ENCODE measurements around the gene MYO6. TPM values are rescaled to one million over a fixed set of nuclear protein-coding genes. Genes with fewer than 3 reads are reported as not detected.

The MYO6 gene
- total and polyA plus RNA-seq, 7 donors = 0.93 to 3.7 (median 2.4) TPM

DNA sequence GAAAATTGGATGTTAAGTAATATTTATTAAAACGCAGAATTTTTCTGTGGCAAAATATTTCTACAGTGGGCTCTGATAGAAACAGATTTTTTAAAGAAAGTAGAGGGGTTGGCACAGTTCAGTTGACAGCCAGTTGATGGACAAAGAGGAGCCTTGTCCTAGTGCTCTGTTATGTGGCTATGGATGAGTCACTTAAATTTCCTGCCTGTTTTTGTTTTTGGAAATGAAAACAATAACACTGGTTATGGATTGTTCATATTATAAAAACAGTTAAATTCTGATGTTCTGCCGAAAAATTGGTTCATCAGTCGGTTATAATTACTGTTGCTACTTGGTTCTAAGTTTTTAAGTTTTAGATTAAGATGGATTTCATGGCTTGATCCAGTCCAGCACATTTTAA lies 42.8 kb downstream of the MYO6 start:
- Histone ChIP-seq H3K27me3 (ENCODE audit: insufficient read depth in 3 of 3, low read length in 2 of 3) (no peaks in the 10 kb centered on the region), H3K9me3 (no peaks in the 10 kb centered on the region), H3K36me3 (ENCODE audit: insufficient read depth in 1 of 2, low read depth in 1 of 2) (no peaks in the 10 kb centered on the region), H3K4me3 (no peak overlapping the region), H3K4me1 (no peaks in the 10 kb centered on the region), H3K27ac (no peak overlapping the region)
- TF ChIP-seq, protein P1, sequence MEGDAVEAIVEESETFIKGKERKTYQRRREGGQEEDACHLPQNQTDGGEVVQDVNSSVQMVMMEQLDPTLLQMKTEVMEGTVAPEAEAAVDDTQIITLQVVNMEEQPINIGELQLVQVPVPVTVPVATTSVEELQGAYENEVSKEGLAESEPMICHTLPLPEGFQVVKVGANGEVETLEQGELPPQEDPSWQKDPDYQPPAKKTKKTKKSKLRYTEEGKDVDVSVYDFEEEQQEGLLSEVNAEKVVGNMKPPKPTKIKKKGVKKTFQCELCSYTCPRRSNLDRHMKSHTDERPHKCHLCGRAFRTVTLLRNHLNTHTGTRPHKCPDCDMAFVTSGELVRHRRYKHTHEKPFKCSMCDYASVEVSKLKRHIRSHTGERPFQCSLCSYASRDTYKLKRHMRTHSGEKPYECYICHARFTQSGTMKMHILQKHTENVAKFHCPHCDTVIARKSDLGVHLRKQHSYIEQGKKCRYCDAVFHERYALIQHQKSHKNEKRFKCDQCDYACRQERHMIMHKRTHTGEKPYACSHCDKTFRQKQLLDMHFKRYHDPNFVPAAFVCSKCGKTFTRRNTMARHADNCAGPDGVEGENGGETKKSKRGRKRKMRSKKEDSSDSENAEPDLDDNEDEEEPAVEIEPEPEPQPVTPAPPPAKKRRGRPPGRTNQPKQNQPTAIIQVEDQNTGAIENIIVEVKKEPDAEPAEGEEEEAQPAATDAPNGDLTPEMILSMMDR (IDR thresholded peaks at IDR 0.05) = no peak
- 31 to 38% (median 34%) methylated on average over 3 of the region's 3 CpGs for WGBS, 3 donors
- no peak for ATAC-seq
- DNase-seq = no peak
- intact Hi-C loops (cut with DNase I) = no loop called here

DNA sequence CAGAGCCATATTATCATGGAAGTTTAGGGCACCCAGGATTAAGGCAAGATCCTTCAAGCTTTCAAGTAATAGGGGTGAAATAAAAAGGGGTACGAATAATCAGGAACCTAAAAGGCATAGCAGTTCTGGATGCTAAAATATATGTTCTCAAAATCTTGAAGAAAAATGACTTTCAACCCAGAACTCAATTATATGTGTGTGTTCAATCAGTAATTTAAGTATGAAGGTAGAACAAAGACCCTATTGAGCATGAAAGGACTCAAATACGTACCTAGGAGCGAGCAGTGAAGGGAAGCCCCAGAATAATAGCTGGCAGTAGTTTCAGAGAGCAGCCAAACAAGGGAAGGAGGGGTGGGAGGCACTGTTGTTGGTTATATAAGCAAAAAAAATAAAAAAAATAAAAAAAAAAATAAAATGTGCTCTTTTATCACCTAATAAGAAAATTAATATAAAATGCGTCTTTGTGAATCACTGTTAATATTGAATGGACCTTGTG lies 45.4 kb downstream of the MYO6 start:
- H3K36me3 ChIP-seq (ENCODE audit: insufficient read depth in 1 of 2, low read depth in 1 of 2) = no peaks in the 10 kb centered on the region
- H3K9me3 ChIP-seq = no peaks in the 10 kb centered on the region
- TF ChIP-seq, protein P1 (IDR thresholded peaks at IDR 0.05) = no peak
- no peak for ATAC-seq
- no peaks in the 10 kb centered on the region for H3K4me1 ChIP-seq
- H3K4me3 ChIP-seq = no peak overlapping the region
- H3K27ac ChIP-seq = no peak overlapping the region
- H3K27me3 ChIP-seq (ENCODE audit: insufficient read depth in 3 of 3, low read length in 2 of 3) = no peaks in the 10 kb centered on the region
- DNase-seq = no peak
- WGBS, 3 donors = 69 to 77% (median 74%) methylated on average over 4 of the region's 4 CpGs
- intact Hi-C loops (cut with DNase I) = no loop called here

DNA sequence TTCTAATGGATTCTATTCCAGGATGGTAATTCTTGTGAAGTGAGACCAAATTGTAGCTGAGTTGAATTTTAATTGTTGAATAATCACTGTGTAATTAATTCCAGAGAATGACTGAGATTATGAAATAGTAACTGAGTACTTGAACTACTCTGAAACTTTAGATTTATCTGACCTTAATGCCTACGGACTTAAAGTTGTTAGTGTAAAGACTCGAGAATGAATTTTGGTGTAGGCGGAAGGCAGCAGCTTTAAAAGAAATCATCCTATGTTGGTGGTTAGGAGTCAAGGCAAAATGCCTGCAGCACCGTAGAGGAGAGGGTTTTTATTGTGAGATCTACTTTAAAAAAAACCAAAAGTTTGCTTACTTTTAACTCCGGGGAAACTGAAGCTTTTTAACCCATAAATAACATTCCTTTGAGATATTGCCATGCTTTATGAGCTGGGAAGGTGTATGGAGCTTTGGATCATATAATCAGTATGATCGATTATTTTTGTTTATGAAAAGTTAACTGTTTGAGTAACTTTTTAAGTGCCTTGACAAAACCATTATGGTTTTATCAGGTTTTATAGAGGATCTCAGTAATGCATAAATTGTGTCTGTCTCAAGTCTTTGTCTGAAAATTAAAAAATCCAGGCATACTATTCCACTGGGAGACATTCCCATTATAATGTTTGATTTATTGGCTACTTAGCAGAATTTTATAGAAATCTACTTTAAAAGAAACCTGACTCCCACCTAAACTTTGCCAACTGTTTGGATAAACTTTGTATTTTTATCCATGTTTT lies 46.1 kb downstream of the MYO6 start:
- Histone ChIP-seq H3K4me1 (no peaks in the 10 kb centered on the region), H3K9me3 (no peaks in the 10 kb centered on the region), H3K4me3 (no peak overlapping the region), H3K36me3 (ENCODE audit: insufficient read depth in 1 of 2, low read depth in 1 of 2) (no peaks in the 10 kb centered on the region), H3K27me3 (ENCODE audit: insufficient read depth in 3 of 3, low read length in 2 of 3) (no peaks in the 10 kb centered on the region), H3K27ac (no peak overlapping the region)
- ATAC-seq = no peak
- TF ChIP-seq, protein P1 (IDR thresholded peaks at IDR 0.05) = no peak
- intact Hi-C loops (cut with DNase I) = no loop called here
- DNase-seq = no peak
- WGBS, 3 donors = 30 to 41% (median 33%) methylated on average over 6 of the region's 6 CpGs

DNA sequence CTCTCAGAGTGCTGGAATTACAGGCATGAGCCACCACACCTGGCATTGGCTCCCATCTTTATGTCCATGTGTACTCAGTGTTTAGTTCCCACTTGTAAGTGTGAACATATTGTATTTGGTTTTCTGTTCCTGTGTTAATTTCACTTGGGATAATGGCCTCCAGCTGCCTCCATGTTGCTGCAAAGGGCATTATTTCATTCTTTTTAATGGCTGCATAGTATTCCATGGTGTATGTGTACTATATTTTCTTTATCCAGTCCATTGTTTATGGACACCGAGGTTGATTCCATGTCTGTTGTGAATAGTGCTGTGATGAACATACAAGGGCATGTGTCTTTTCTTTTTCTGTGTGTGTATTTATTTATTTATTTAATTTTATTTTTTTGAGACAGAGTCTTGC lies 47.7 kb downstream of the MYO6 start:
- 96 to 100% (median 97%) methylated on average over 1 of the region's 1 CpG for WGBS, 3 donors
- no peaks in the 10 kb centered on the region for H3K27me3 ChIP-seq (ENCODE audit: insufficient read depth in 3 of 3, low read length in 2 of 3)
- H3K9me3 ChIP-seq = no peaks in the 10 kb centered on the region
- ATAC-seq = no peak
- TF ChIP-seq, protein P1 (IDR thresholded peaks at IDR 0.05) = no peak
- intact Hi-C loops (cut with DNase I) = no loop called here
- no peaks in the 10 kb centered on the region for H3K36me3 ChIP-seq (ENCODE audit: insufficient read depth in 1 of 2, low read depth in 1 of 2)
- H3K27ac ChIP-seq = no peak overlapping the region
- no peak for DNase-seq
- no peak overlapping the region for H3K4me3 ChIP-seq
- no peaks in the 10 kb centered on the region for H3K4me1 ChIP-seq
